Neural progenitor cell (in vitro differentiated cells): ENCODE measurements around the gene PDZD4.

Experiments
- CTCF ChIP-seq: fragments of 200-600 bp; sonication (generic); IDR thresholded peaks from 2 replicates; pipeline ENCODE4 v1.5.1; 2017; ENCODE audit warnings: antibody characterized with exemption, mild to moderate bottlenecking
- EZH2 ChIP-seq: fragments of 200-600 bp; sonication (generic); IDR thresholded peaks from 2 replicates; pipeline ENCODE4 v1.6.1; 2017; ENCODE audit warnings: antibody characterized with exemption, mild to moderate bottlenecking, moderate library complexity
- EZH2phosphoT487 ChIP-seq: fragments of 200-600 bp; sonication (generic); IDR thresholded peaks from 2 replicates; pipeline ENCODE4 v1.6.1; 2017; ENCODE audit warnings: antibody characterized with exemption

GRCh38 chrX:153828723-153829548, 1.4 kb downstream of the PDZD4 start:
- TF ChIP-seq EZH2phosphoT487 (no peak), EZH2 (no peak), CTCF (peak; percentile 11)
